Measurements from ENCODE around the gene C18orf63. TPM values are rescaled to one million over a fixed set of nuclear protein-coding genes. Genes with fewer than 3 reads are reported as not detected.

Gene C18orf63
- total RNA-seq, 1 experiment from 2014 or later: not detected

GRCh38 chr18:74399091-74399887 lies 83.7 kb downstream of the C18orf63 start:
- ATAC-seq (no peak), DNase-seq (ENCODE audit: low spot score) (no peak)
- ChIA-PET POLR2A (interaction anchor here (0.7 kb wide), 1 partner anchor 10 kb away, joined by 3 read pairs; no protein-coding TSS in a partner anchor), CTCF (interaction anchor here (1.0 to 1.1 kb wide), 3 partner anchors 55 to 94 kb away, joined by 3 read pairs; no protein-coding TSS in a partner anchor)
- Mint-ChIP-seq H3K4me1 (0 out of 2 replicates have a peak, but pooled peaks cover 10% of the 10 kb centered on the region), H3K27ac (no peak overlapping the region), H3K27me3 (ENCODE audit: low read depth) (no peaks in the 10 kb centered on the region; the same call in 1 of the 2 replicates), H3K9me3 (no peaks in the 10 kb centered on the region), H3K36me3 (no peaks in the 10 kb centered on the region), H3K4me3 (no peak overlapping the region)
- TF ChIP-seq ZBTB21 (CRISPR knock-in tag; IDR thresholded peaks at IDR 0.05; ENCODE audit: borderline replicate concordance): no peak
- TF ChIP-seq TCF7 (CRISPR knock-in tag; IDR thresholded peaks at IDR 0.05; ENCODE audit: low read depth): no peak
- no peak for TF ChIP-seq FOXP4 (CRISPR knock-in tag; IDR thresholded peaks at IDR 0.05)
- TF ChIP-seq AR (CRISPR knock-in tag; IDR thresholded peaks at IDR 0.05): no peak
- no peak for TF ChIP-seq AFF4 (CRISPR knock-in tag; IDR thresholded peaks at IDR 0.05; ENCODE audit: borderline replicate concordance)
- TF ChIP-seq SMAD3 (CRISPR knock-in tag; IDR thresholded peaks at IDR 0.05; ENCODE audit: borderline replicate concordance): no peak
- TF ChIP-seq OVOL2 (CRISPR knock-in tag; IDR thresholded peaks at IDR 0.05; ENCODE audit: borderline replicate concordance): no peak
- no peak for TF ChIP-seq ETV6 (CRISPR knock-in tag; IDR thresholded peaks at IDR 0.05)
- no peak for TF ChIP-seq IRF2 (CRISPR knock-in tag; IDR thresholded peaks at IDR 0.05; ENCODE audit: borderline replicate concordance, low read depth)

GRCh38 chr18:74400813-74401212 lies 85.2 kb downstream of the C18orf63 start:
- CTCF ChIA-PET: no interaction called here
- TF ChIP-seq SOX15 (CRISPR knock-in tag; IDR thresholded peaks at IDR 0.05): no peak
- no peak for TF ChIP-seq ZBTB43 (CRISPR knock-in tag; IDR thresholded peaks at IDR 0.05)
- no peak for TF ChIP-seq ERG (CRISPR knock-in tag; IDR thresholded peaks at IDR 0.05)
- TF ChIP-seq ZNF263 (CRISPR knock-in tag; IDR thresholded peaks at IDR 0.05; ENCODE audit: low read depth): no peak
- TF ChIP-seq ELF4 (CRISPR knock-in tag; IDR thresholded peaks at IDR 0.05; ENCODE audit: low read depth): no peak
- no peak for TF ChIP-seq ZBTB21 (CRISPR knock-in tag; IDR thresholded peaks at IDR 0.05; ENCODE audit: borderline replicate concordance)
- no peak for TF ChIP-seq ZNF121 (CRISPR knock-in tag; IDR thresholded peaks at IDR 0.05)
- Mint-ChIP-seq H3K27ac (no peak overlapping the region), H3K27me3 (ENCODE audit: low read depth) (no peaks in the 10 kb centered on the region), H3K36me3 (no peaks in the 10 kb centered on the region), H3K4me3 (no peak overlapping the region), H3K4me1 (0 out of 2 replicates have a peak, but pooled peaks cover 6% of the 10 kb centered on the region), H3K9me3 (peaks cover 7% of the 10 kb centered on the region)
- ATAC-seq: no peak
- POLR2A ChIA-PET: interaction anchor here (0.7 kb wide), 1 partner anchor 206 kb away, joined by 3 read pairs; no protein-coding TSS in a partner anchor
- DNase-seq (ENCODE audit: low spot score): no peak
